Measurements from ENCODE around the gene KRT31.
"Not testable (repeated sequence)": the region's sequence is repeated elsewhere in the genome, so short reads cannot be mapped to it uniquely, and the experiment has no call there.

KRT31 gene

DNA sequence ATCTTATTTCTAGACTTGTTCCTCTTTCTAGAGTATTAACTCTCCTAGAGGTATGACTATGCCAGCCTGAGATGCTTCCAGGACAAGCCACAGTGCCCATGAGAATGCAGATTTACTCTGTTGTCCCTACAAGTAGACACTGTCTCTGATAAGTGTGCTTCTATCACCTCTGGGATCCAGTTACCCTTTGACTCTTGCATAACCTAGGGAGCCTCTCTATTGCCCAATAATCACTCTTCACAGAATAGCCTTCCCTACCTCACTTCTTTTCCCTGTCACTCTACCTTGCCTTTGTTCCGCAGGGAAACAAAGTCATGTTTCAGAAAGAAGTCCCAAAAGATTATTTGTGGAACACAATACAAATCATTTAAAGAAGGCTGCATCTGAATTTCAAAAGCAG is 13.7 kb downstream of the KRT31 start:
- no peak for DNase-seq

DNA sequence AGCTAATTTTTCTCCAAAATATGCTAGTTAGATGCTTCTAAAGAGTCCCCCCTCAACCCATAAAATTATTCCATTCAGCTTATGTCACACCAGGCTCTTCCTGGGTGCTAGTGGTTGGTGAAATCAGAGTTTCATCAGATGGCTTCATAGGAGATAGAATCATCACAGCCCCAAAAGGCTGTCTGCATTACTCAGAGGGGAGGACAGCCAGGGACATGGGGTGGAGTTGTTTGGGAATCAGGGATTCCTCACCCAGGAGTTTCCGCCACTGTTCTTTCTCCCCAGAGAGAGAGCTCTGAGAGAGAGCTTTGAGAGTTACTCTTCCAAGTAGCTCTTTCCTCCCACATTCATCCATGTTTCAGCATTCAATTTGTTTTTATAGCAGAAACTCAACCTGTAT is 15.0 kb downstream of the KRT31 start:
- no peak for DNase-seq

DNA sequence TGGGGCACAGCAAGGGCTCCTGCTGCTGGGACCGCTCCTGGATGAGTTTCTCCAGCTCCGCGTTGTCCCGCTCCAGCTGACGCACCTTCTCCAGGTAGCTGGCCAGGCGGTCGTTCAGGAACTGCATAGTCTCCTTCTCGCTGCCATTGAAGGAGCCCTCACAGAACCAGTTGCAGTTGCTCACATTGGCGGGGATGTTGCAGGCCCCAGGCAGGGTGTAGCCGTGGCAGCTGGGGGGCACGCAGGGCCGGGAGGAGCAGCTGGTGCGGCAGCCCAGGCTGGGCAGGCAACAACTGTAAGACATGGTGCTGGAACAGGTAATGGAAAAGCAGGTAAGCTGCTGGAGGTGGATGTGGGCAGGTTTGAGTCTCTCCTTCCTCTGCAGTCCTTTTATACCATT is 15.5 kb downstream of the KRT31 start, which contains the start of gene KRT34:
KRT34 (minus strand) TSS at position 364 of the 400 bp plus-strand sequence; CDS start at position 304, 60 bp downstream.
- DNase-seq: not testable (repeated sequence)

DNA sequence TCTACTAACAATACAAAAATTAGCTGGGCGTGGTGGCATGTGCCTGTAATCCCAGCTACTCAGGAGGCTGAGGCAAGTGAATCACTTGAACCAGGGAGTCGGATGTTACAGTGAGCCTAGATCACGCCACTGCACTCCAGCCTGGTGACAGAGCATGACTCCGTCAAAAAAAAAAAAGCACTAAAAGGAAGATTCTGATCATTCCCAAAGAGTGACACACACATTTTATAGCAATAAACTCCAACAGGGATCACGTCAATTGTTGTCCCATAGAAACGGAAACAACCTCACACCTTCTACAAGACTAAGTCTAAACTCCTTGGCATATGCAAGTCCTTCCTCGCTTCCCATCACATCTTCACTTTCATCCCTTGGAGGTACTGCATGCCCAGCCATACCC is 17.3 kb downstream of the KRT31 start:
- DNase-seq: not testable (repeated sequence)

DNA sequence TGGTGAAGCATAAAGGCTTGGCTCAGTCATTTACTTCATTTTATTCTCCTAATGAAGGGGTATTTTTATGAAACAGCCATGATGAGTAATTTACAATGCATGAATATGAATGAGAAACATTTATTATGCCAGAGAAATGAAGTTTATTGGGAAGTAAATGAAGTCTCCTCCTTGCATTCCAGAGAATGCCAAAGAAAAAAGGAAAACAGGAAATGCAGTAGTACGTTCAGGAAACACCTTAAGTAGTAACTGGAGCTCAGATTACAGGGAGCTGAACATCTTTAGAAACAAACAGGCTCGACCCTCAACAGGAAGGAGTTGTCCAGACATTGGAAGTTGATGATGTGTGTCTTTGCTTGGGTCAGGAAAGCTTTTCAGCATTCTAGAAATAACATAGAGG is 19.9 kb downstream of the KRT31 start:
- no peak for DNase-seq

DNA sequence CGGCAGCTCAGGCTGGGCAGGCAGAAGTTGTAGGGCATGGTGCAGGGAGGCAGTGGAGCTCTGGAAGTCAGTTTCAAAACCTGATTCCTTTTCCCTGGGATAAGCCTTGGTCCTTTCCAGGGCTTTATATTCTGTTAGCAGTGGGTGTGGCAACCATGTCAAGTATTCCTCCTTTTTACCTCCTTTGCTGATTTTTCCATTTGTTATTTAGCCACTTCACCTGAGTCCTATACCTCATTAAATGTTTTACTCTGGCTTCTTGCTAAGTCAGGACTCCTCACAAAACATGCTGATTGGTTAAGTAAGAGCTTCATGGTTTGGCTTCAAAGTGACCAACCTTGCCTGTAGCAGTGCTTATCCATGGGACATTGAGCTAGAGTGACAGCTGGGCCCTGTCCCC is 27.7 kb downstream of the KRT31 start, which contains the start of gene KRT33B:
KRT33B (minus strand) TSS at position 101 of the 400 bp plus-strand sequence; CDS start at position 38, 63 bp downstream.
- DNase-seq: no peak

DNA sequence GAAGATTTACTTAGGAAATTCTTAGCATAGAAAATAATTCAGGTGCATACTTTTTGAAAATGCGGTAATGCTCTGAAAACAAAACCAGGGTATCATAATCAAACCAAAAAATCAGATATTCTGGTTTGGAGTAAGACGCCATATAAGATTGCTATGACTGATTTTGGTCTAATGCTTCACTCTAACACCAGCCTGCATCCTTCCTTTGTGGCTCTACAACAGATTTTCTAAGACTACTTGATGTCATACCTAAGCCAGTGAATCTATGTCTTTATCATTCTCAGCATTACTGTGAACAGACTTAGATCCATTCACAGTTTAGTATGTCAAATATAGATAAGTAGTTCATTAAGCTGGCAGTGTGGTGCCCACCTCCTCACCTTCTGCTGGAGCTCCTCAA is 28.4 kb downstream of the KRT31 start:
- DNase-seq: no peak

DNA sequence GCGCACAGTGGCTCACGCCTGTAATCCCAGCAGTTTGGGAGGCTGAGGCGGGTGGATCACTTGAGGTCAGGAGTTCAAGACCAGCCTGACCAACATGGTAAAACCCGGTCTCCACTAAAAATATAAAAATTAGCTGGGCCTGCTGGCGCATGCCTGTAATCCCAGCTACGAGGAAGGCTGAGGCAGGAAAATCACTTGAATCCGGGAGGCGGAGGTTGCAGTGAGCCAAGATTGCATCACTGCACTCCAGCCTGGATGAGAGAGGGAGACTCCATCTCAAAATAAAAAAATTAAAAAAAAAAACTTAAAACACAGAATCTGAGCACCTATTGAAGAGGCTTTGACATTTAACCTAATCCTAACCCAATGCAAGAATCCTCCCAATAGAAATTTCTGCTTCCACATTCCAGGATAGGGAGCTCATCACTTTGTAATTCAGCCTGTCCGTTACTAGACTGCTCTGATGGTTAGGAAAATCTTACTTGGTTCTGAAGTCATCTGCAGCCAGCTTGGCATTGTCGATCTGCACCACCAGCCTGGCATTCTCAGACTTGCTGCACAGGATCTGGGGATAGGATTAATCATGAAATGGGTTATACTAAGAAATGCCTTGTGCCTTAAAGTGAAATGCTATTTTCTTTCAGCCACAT is 29.9 kb downstream of the KRT31 start:
- no peak for DNase-seq

DNA sequence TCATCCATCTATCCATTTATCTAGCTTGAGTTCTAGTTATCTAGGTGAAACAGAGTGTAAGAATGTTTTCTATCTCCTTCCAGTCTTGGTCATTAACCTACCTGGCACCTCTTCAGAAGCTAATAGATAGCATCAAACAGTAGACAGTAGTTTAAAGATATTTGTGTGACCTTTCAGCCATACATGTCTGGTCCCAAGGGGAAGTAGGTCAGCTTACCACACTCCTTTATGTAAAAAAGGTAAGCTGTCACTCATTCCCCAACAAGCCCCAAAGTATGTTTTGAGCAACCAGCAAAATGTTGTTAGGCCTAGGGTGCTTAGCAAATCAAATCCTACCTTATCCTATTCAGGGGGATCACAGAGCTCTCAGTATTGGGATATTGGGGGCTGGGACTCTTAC is 31.3 kb downstream of the KRT31 start:
- no peak for DNase-seq

DNA sequence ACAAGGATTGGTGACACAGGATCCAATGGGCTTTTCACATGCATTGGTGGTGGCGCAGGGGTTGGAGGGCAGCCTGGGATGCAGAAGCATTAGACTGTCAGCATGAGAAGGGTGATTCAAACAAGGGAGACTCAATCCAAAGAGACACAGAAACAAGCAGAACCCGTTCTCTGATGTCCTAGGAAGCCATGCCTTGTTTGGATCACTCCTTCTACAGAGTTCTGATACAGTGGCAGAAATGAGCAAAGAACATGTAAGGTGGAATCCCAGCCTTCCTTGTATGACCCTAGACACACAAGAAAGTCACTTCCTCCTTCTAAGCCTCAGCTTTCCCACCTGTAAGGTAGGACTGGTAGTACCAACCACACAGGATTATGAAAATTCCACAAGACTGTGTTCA is 33.5 kb downstream of the KRT31 start:
- DNase-seq: no peak

DNA sequence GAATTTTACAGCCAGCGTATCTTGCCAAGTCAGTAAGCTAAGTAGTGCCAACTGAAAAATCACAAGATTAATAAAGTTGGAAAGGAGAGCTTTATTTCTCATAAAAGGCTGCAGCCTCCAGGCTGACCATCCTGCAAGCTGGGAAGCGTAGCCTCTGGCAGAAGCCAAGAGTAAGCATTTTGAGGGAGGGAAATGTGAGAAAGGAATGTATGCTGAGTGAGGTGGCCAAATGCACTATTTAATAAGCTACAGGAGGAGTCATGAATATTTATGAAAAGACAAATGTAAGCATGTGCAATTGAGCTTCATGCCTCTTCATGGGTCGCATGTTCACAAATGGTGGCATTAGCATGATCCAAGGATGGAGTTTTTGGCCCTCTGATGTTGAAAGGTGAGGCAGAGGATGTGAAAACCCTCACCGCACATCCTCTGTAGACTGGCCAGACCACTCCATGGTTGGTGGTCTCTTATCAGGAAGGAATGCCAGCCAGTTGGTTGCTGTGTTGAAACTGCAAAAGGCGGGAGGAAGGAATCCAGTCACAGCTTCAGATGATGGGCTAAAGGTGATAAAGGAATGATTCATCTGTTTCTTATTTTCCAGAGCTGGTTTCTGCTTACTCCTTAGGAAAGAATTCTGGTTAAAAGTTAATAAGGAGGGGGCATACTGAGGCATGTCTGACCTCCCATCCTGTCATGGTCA is 37.0 kb downstream of the KRT31 start:
- no peak for DNase-seq

DNA sequence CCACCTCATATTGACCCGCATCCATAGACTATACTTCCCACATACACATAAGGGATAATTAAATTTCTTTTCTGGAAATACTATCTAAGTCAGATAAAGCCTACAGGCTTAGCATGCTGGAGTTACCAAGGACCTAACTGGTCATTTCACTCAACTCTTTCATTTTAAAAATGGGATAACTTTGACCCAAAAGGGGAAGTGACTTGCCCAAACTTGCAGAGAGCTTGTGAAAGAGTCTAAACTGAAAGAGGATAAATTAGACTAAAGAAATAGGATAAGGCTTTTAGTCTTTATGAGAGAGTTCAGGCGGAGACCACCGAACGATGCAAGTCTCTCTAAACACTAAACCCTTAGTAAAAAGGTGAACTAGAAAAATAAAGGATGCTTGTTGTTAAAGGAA is 42.9 kb downstream of the KRT31 start:
- no peak for DNase-seq

DNA sequence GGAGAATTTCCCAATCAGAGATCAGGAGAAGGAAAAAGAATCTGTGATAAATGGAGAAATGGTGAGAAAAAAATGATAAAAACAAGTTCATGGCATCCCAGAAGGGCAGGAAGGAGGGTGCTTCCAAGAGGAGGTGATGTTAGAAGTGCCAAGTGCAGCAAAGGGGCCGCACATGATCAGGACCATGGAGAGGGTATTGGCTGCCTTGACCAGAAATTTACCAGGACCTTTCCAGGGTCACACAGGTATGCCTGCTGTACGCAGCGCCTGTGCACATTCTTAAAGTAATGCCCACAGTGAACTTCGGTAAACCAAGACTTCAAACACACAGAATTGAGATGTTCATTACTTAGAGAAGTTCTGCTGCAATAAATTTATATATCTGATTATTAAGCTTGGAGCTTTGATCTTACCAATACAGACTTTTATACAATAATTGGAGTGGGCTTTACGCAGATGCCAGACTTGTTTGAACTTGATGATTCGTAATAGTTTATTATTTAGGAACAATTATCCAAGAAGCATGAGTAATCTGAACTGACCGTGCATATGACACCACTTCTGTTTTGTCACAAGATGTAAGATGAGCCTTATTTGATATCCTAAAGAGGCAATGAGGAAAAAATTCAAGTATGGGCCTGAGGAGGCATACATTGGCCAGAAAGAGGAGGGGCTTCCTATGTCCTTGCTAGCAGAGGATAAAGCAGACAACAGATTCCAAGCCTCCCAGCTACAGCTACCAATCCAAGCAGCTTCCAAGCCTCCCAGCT is 44.6 kb downstream of the KRT31 start:
- no peak for DNase-seq

DNA sequence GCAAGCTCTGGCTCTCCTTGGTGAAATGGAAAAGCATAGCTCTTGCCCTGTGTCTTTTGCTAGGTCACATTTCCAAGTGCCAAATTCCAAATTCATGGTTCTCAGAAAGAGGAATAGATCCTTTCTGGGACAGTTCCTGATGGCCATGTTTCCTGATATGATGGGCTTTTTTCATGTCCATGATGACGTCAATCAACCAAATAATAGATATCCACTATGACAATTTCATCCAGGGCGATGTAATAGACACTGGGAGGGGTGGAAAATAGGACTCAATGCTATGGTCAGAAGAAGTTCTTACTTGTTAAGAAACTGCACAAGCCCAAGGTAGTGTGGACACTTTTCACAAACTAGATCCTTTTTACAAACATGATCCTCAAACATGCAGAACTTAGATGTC is 46.2 kb downstream of the KRT31 start:
- no peak for DNase-seq

DNA sequence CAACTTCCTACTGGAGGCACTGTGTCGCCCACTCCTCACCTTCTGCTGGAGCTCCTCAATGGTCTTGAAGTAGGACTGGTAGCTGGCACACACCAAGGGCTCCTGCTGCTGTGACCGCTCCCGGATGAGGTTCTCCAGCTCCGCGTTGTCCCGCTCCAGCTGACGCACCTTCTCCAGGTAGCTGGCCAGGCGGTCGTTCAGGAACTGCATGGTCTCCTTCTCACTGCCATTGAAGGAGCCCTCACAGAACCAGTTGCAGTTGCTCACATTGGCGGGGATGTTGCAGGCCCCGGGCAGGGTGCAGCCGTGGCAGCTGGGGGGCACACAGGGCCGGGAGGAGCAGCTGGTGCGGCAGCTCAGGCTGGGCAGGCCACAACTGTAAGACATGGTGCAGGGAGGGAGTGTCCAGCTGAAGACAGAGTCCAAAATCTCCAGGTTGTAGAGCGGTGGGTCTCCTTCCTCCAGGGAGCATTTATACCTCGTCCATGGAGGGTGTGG is 47.0 kb downstream of the KRT31 start, which contains the start of gene KRT33A:
KRT33A (minus strand) TSS at position 448 of the 498 bp plus-strand sequence; CDS start at position 387, 61 bp downstream.
- not testable (repeated sequence) for DNase-seq

DNA sequence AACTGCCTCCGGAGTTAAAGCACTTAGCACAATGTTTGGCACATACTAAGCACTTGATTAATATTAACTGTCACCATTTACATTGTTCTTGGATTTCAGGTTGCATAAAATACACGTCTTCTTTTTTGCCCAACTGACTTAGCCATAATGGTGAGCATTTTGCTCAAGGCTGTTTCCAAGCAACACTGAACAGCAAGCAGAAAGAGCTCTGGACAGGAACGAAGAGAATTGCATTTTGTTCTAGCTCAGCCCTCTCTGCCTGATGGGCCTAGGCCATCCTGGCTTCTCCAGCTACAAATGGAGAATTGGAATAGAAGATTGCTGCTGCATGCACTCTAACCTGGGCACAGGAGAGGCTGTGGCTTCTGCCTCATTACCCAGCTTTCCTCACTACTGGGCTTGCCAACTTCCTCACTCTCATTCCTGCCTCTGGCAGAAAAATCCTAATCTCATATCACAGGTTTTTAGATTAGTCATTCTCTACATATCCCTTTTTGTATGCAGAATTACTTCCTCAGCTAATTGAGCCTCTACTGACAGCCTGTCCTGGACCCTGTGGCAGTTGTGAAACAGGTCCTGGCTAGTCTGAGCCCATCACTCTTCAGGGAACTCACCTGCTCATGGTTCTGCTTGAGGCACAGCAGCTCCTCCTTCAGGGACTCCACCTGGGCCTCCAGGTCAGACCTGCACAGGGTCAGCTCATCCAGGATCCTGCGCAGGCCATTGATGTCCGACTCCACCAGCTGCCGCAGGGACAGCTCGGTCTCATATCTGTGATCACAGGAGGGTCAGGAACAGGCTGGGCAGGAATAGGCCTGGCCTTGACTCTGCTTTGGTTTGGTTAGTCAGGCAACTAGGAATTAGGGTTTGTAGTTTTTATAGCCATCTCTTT is 49.3 kb downstream of the KRT31 start:
- no peak for DNase-seq

DNA sequence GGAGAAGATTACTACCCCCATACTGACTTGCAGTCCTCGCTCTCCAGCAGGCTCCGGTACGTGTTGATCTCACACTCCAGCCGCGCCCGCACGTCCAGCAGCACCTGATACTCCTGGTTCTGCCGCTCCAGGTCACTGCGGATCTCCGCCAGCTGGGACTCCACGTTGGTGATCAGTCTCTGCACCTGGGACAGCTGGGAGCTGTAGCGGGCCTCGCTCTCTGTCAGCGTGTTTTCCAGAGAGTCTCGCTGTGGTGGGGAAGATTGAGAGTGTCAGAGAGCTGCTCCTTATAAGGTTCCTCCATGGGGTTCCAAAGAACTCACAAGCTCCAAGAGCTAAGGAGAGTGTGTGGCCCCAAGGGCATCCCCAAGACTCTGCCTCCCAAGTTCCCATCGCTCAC is 51.0 kb downstream of the KRT31 start:
- DNase-seq: not testable (repeated sequence)

DNA sequence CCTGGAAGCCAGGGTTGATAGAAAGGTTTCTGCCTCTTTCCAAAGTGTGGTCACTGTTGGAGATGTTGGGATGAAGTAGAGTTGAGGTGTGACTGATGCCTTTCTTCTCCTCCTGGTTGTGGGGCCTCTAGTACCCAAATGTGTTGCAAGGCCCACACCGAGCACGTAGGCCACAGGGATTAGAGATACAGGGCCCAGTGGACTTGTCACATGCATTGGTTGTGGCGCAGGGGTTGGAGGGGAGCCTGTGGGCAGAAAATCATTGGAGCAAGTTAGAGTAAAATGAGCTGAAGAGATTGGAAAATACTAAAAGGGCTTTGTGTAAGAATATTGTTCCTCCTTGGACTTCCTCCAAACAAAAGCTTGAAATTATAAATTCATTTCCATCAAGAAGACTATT is 51.4 kb downstream of the KRT31 start:
- DNase-seq: no peak
